A549 (cell line): ENCODE measurements around the gene RETREG1.

ENCODE experiments used
- CEBPB ChIP-seq, 2 experiments: fragments of >200 bp in 1 of 2; sonication (Bioruptor Twin) in 1 of 2; formaldehyde crosslinking in 1 of 2; IDR thresholded peaks; 2 replicates each; pipeline ENCODE4 v1.6.1; 2012 to 2016
- CHD2 ChIP-seq: fragments of 150-350 bp; IDR thresholded peaks from 2 replicates; pipeline ENCODE4 v1.6.1; 2014; ENCODE audit warnings: low read length; ENCODE audit not compliant: partially characterized antibody
- JUN ChIP-seq, 2 experiments: fragments of >200 bp; sonication (Bioruptor Twin); formaldehyde crosslinking; IDR thresholded peaks; 2 replicates in 1 of 2; 3 replicates in 1 of 2; pipeline ENCODE4 v1.6.1; 2016 to 2017
- RAD21 ChIP-seq, 2 experiments: fragments of >200 bp in 1 of 2; sonication (Bioruptor Twin) in 1 of 2; formaldehyde crosslinking in 1 of 2; IDR thresholded peaks in 1 of 2; conservative IDR thresholded peaks in 1 of 2; 2 replicates in 1 of 2; 3 replicates in 1 of 2; pipeline ENCODE4 v1.6.1; 2012 to 2018; ENCODE audit warnings: inconsistent platforms in 1 of 2
- RCOR1 ChIP-seq: fragments of 150-350 bp; IDR thresholded peaks from 2 replicates; pipeline ENCODE4 v1.6.1; 2014; ENCODE audit warnings: antibody characterized with exemption, low read length, low read depth
- TF ChIP-seq, protein P1 (sequence below): fragments of >200 bp; sonication (Bioruptor Twin); formaldehyde crosslinking; IDR thresholded peaks from 3 replicates; pipeline ENCODE4 v1.5.1; 2016
- TF ChIP-seq, protein P2 (sequence below): fragments of 200-600 bp; sonication (generic); IDR thresholded peaks from 2 replicates; pipeline ENCODE4 v1.6.1; 2016; ENCODE audit warnings: antibody characterized with exemption, mild to moderate bottlenecking, moderate library complexity

DNA sequence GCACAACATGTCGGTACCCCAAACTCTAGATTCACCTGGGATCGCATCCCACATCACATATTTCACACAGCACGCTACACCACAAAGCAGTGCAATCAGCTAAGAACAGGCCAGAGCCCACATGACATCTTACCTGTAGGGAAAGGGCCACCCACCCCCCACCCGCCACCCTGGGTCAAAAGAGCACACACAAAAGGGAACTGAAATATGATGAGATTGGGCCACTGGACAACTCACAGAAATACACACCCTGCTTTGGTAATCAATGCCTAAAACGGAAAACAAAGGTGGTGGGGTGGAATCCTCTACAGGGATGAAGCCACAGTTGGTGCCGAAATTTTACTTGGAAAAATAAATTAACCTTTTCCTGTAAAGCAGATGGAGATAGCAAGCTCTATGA lies 13.1 kb downstream of the RETREG1 start:
- TF ChIP-seq, protein P1, sequence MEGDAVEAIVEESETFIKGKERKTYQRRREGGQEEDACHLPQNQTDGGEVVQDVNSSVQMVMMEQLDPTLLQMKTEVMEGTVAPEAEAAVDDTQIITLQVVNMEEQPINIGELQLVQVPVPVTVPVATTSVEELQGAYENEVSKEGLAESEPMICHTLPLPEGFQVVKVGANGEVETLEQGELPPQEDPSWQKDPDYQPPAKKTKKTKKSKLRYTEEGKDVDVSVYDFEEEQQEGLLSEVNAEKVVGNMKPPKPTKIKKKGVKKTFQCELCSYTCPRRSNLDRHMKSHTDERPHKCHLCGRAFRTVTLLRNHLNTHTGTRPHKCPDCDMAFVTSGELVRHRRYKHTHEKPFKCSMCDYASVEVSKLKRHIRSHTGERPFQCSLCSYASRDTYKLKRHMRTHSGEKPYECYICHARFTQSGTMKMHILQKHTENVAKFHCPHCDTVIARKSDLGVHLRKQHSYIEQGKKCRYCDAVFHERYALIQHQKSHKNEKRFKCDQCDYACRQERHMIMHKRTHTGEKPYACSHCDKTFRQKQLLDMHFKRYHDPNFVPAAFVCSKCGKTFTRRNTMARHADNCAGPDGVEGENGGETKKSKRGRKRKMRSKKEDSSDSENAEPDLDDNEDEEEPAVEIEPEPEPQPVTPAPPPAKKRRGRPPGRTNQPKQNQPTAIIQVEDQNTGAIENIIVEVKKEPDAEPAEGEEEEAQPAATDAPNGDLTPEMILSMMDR, result no peak
- TF ChIP-seq RCOR1 (no peak), JUN (IDR thresholded peaks at IDR 0.05) (no peak), CHD2 (no peak), RAD21 (conservative IDR thresholded peaks at IDR 0.05 in 1 of 2, IDR thresholded peaks at IDR 0.05 in 1 of 2) (no peak), CEBPB (IDR thresholded peaks at IDR 0.05) (no peak)
- TF ChIP-seq, protein P2, sequence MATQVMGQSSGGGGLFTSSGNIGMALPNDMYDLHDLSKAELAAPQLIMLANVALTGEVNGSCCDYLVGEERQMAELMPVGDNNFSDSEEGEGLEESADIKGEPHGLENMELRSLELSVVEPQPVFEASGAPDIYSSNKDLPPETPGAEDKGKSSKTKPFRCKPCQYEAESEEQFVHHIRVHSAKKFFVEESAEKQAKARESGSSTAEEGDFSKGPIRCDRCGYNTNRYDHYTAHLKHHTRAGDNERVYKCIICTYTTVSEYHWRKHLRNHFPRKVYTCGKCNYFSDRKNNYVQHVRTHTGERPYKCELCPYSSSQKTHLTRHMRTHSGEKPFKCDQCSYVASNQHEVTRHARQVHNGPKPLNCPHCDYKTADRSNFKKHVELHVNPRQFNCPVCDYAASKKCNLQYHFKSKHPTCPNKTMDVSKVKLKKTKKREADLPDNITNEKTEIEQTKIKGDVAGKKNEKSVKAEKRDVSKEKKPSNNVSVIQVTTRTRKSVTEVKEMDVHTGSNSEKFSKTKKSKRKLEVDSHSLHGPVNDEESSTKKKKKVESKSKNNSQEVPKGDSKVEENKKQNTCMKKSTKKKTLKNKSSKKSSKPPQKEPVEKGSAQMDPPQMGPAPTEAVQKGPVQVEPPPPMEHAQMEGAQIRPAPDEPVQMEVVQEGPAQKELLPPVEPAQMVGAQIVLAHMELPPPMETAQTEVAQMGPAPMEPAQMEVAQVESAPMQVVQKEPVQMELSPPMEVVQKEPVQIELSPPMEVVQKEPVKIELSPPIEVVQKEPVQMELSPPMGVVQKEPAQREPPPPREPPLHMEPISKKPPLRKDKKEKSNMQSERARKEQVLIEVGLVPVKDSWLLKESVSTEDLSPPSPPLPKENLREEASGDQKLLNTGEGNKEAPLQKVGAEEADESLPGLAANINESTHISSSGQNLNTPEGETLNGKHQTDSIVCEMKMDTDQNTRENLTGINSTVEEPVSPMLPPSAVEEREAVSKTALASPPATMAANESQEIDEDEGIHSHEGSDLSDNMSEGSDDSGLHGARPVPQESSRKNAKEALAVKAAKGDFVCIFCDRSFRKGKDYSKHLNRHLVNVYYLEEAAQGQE, result no peak
